ENCODE data around the gene TOR1B. TPM values are rescaled to one million over a fixed set of nuclear protein-coding genes. Genes with fewer than 3 reads are reported as not detected.
"Not testable (repeated sequence)": the region's sequence is repeated elsewhere in the genome, so short reads cannot be mapped to it uniquely, and the experiment has no call there.

Gene TOR1B
- total and polyA plus RNA-seq, 3 donors from 2014 or later, result 29.4 to 54.7 (median 30.8) TPM

DNA sequence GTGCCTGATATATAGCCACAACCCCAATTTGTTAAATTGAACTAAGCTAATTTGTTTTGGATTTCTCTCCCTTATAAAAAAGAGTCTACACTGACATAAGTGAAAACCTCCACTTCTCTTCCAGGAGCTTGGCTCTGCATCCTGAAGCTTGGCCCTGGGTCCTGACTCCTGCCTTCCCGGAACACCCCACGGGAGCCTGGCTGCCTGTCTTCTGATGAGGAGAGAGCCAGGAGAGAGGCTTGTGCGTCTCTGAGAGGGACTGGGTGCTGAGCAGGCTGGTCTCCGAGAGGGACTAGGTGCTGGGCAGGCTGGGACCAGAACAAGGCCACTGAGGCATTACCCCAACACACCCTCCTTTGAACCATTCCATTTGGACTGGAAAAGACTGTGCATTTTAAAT lies 43.7 kb upstream of the TOR1B start:
- peaks cover 3% of the 10 kb centered on the region for H3K4me1 ChIP-seq
- H3K9me3 ChIP-seq, result no peaks in the 10 kb centered on the region
- H3K36me3 ChIP-seq (ENCODE audit: low read depth, missing control alignments), result no peaks in the 10 kb centered on the region
- intact Hi-C loops (cut with DNase I; ENCODE audit: low total_unique reads), result no loop called here
- H3K4me3 ChIP-seq, result no peak overlapping the region
- no peak for DNase-seq
- TF ChIP-seq POLR2A (IDR thresholded peaks at IDR 0.05), result no peak
- TF ChIP-seq, protein P1, sequence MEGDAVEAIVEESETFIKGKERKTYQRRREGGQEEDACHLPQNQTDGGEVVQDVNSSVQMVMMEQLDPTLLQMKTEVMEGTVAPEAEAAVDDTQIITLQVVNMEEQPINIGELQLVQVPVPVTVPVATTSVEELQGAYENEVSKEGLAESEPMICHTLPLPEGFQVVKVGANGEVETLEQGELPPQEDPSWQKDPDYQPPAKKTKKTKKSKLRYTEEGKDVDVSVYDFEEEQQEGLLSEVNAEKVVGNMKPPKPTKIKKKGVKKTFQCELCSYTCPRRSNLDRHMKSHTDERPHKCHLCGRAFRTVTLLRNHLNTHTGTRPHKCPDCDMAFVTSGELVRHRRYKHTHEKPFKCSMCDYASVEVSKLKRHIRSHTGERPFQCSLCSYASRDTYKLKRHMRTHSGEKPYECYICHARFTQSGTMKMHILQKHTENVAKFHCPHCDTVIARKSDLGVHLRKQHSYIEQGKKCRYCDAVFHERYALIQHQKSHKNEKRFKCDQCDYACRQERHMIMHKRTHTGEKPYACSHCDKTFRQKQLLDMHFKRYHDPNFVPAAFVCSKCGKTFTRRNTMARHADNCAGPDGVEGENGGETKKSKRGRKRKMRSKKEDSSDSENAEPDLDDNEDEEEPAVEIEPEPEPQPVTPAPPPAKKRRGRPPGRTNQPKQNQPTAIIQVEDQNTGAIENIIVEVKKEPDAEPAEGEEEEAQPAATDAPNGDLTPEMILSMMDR (IDR thresholded peaks at IDR 0.05), result no peak
- H3K27ac ChIP-seq, result no peak overlapping the region
- H3K27me3 ChIP-seq, result no peaks in the 10 kb centered on the region
- 73 to 79% methylated on average over 4 of the region's 4 CpGs for WGBS, 2 donors

DNA sequence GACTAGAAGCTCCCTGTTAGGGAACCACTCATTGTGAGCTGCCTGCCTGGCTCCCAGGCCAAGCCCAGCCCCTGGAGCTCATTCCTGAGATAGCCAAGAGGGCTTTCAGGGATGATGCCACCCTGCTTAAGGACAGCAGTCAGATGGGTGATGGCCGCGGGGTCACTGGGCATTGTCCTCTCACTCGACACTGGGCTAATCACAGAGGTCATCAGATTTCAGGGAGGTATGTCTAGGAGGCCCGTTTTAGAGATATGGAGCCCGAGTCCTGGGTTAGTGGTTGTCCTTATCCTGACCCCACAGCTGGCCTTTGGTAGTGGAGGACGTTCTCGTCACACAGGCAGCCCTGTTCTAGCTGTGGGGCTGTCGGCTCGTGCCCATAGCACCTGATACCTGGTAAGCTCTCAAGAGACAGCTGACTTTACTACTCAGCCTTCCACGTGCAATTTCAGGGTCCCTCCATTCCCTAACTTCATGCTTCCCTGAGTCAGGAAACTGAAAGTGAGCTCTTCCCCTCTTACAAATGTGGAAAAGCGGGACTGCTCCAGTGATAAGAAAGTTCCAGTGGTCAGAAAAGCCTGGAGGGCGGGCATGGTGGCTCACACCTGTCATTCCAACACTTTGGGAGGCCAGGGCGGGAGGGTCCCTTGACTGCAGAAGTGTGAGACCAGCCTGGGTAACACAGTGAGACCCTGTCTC lies 43.0 kb upstream of the TOR1B start:
- 70 to 83% methylated on average over 13 of the region's 13 CpGs for WGBS, 2 donors
- no peak overlapping the region for H3K27ac ChIP-seq
- H3K4me3 ChIP-seq, result no peak overlapping the region

DNA sequence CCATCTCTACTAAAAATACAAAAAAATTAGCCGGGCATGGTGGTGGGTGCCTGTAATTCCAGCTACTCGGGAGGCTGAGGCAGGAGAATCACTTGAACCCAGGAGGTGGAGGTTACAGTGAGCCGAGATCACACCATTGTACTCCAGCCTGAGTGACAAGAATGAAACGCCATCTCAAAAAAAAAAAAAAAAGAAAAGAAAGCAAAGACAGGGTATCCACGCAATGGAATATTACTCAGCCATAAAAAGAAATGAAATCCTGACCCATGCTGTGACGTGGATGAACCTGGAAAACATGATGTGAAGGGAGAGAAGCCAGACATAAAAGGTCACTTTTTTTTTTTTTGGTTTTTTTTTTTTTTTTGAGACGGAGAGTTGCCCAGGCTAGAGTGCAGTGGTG lies 42.2 kb upstream of the TOR1B start:
- 95% methylated on average over 7 of the region's 7 CpGs for WGBS, 2 donors
- DNase-seq; intact Hi-C loops (cut with DNase I; ENCODE audit: low total_unique reads); H3K27ac ChIP-seq; H3K9me3 ChIP-seq; H3K4me3 ChIP-seq; H3K27me3 ChIP-seq; H3K4me1 ChIP-seq; H3K36me3 ChIP-seq (ENCODE audit: low read depth, missing control alignments): not testable (repeated sequence)

More for the DNA sequence above, 43.0 kb upstream of the TOR1B start:
- no peaks in the 10 kb centered on the region for H3K36me3 ChIP-seq (ENCODE audit: low read depth, missing control alignments)
- no peaks in the 10 kb centered on the region for H3K27me3 ChIP-seq
- no peak for TF ChIP-seq POLR2A (IDR thresholded peaks at IDR 0.05)
- TF ChIP-seq, protein P1 (IDR thresholded peaks at IDR 0.05), result no peak
- peaks cover 3% of the 10 kb centered on the region for H3K4me1 ChIP-seq
- no peaks in the 10 kb centered on the region for H3K9me3 ChIP-seq
- intact Hi-C loops (cut with DNase I; ENCODE audit: low total_unique reads), result no loop called here
- no peak for DNase-seq

DNA sequence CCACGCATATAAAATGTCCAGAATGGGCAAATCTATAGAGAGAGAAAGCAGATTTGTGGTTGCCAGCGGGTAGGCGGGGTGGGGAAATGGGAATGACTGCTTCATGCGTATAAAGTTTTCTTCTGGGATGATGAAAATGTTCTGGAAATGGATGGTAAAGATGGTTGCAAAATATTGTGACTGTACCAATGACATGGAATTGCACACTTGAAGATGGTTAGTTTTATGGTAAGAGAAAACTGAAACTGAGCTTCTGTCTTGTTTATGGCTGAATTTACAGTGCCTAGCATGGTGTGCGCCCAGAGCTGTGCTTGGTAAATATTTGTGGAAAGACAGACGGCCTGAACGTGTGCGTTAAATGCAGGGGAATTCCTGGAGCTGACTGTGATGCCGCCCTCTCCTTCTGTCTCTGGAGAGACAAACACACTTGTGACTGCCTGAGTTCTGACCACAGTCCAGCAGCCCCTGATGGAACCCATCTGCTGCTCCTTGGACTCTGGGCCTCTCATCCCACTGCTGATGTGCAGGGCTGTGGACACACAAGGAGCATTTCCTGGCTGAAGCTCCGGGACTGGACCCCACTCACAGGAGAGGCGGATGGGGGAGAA lies 41.6 kb upstream of the TOR1B start:
- no peak overlapping the region for H3K4me3 ChIP-seq
- H3K36me3 ChIP-seq (ENCODE audit: low read depth, missing control alignments), result no peaks in the 10 kb centered on the region
- no peak for DNase-seq
- 71 to 80% methylated on average over 9 to 11 of the region's 11 CpGs for WGBS, 2 donors
- no peak for TF ChIP-seq POLR2A (IDR thresholded peaks at IDR 0.05)
- TF ChIP-seq, protein P1 (IDR thresholded peaks at IDR 0.05), result no peak
- no peaks in the 10 kb centered on the region for H3K27me3 ChIP-seq
- H3K9me3 ChIP-seq, result no peaks in the 10 kb centered on the region
- no peaks in the 10 kb centered on the region for H3K4me1 ChIP-seq
- no peak overlapping the region for H3K27ac ChIP-seq
- intact Hi-C loops (cut with DNase I; ENCODE audit: low total_unique reads), result no loop called here

DNA sequence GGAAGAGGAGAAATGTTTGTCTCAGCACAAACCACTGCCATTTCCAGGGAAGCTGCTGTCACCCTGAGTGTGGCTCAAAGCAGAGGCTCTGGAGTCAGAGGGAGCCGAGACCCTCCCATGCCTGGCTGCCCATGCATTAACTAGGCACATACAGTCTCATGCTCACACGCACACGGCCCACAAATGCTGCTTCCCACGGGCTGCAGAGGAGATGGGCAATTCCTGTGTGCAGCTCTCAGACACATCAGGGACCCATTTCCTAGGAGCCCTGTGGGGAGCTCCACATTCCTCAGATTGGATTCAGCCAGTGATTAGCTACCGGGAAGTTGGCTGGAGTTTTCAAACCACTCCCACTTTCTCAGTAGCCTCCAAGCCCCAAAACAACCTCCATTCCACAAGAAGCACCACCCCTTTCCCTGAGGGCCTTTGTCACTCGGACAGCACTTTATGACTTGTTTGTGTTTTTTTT lies 41.0 kb upstream of the TOR1B start:
- 19 to 50% methylated on average over 2 to 6 of the region's 6 CpGs for WGBS, 2 donors
- no peak overlapping the region for H3K27ac ChIP-seq
- no peaks in the 10 kb centered on the region for H3K36me3 ChIP-seq (ENCODE audit: low read depth, missing control alignments)
- no peaks in the 10 kb centered on the region for H3K4me1 ChIP-seq
- TF ChIP-seq, protein P1 (IDR thresholded peaks at IDR 0.05), result no peak
- TF ChIP-seq POLR2A (IDR thresholded peaks at IDR 0.05), result no peak
- intact Hi-C loops (cut with DNase I; ENCODE audit: low total_unique reads), result no loop called here
- no peak for DNase-seq
- no peaks in the 10 kb centered on the region for H3K27me3 ChIP-seq
- H3K9me3 ChIP-seq, result no peaks in the 10 kb centered on the region
- no peak overlapping the region for H3K4me3 ChIP-seq

DNA sequence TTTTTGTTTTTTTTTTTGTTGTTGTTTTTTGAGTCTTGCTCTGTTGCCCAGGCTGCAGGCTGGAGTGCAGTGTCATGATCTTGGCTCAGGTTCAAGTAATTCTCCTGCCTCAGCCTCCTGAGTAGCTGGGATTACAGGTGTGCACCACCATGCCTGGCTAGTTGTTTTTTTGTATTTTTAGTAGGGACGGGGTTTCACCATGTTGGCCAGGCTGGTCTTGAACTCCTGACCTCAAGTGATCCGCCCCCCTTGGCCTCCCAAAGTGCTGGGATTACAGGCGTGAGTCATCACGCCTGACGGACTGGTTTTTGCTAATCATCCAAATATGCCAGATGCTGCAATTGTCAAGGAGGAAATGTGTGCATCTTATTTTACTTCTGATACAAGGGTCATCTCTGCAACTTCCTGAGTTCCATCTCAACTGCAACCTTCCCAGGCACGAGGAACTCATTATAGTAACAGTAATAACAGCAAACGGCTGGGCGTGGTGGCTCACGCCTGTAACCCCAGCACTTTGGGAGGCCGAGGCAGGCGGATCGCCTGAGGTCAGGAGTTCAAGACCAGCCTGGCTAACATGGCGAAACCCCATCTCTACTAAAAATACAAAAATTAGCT lies 40.5 kb upstream of the TOR1B start:
- H3K27ac ChIP-seq, result peak overlapping the region in 1 of 2 donors; percentile 29
- H3K27me3 ChIP-seq; intact Hi-C loops (cut with DNase I; ENCODE audit: low total_unique reads); DNase-seq; H3K36me3 ChIP-seq (ENCODE audit: low read depth, missing control alignments); H3K4me3 ChIP-seq; H3K4me1 ChIP-seq; H3K9me3 ChIP-seq: not testable (repeated sequence)
- 76 to 84% methylated on average over 12 to 13 of the region's 13 CpGs for WGBS, 2 donors
